ENCODE data around the gene WDR72. TPM values are rescaled to one million over a fixed set of nuclear protein-coding genes. Genes with fewer than 3 reads are reported as not detected.

The WDR72 gene
- polyA plus RNA-seq, 1 of the 3 experiments (the other 2 are of a cell fraction), result 0.02 TPM

DNA sequence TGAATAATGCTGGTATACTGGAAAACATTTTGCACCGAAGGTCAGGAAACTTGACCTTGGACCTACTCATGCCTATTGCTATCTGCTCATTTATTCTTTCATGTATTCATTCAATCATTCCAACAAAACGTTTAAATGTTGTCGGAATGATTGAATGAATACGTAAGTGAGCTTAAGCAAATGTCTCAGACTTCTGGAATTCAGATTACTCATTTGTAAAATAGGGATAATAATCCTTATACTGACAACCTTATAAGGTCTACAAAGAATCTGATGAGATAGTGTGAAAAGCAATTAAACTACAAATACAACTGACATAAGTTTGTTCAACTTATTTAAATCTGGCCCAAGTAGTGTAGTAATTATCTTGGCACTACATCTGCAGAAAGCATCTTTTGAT, 288.7 kb downstream of the WDR72 start:
- TF ChIP-seq RAD21 (IDR thresholded peaks at IDR 0.05; ENCODE audit: low read length) (no peak), FOXM1 (IDR thresholded peaks at IDR 0.05; ENCODE audit: low read depth) (no peak), EZH2phosphoT487 (IDR thresholded peaks at IDR 0.05; ENCODE audit: borderline replicate concordance, low read depth) (no peak), NFIC (IDR thresholded peaks at IDR 0.05; ENCODE audit: borderline replicate concordance) (no peak), GABPA (IDR thresholded peaks at IDR 0.05; ENCODE audit: low read depth) (no peak), JUND (IDR thresholded peaks at IDR 0.05) (no peak), CHD2 (IDR thresholded peaks at IDR 0.05; ENCODE audit: low read length, partially characterized antibody) (no peak), ELF1 (IDR thresholded peaks at IDR 0.05) (no peak), MXI1 (IDR thresholded peaks at IDR 0.05; ENCODE audit: low read depth, low read length) (no peak), SMC3 (IDR thresholded peaks at IDR 0.05; ENCODE audit: low read depth, low read length) (no peak), RFX5 (IDR thresholded peaks at IDR 0.05; ENCODE audit: low read length) (no peak), RCOR1 (IDR thresholded peaks at IDR 0.05; ENCODE audit: low read length) (no peak)
- TF ChIP-seq, protein P1, sequence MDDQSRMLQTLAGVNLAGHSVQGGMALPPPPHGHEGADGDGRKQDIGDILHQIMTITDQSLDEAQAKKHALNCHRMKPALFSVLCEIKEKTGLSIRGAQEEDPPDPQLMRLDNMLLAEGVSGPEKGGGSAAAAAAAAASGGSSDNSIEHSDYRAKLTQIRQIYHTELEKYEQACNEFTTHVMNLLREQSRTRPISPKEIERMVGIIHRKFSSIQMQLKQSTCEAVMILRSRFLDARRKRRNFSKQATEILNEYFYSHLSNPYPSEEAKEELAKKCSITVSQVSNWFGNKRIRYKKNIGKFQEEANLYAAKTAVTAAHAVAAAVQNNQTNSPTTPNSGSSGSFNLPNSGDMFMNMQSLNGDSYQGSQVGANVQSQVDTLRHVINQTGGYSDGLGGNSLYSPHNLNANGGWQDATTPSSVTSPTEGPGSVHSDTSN (IDR thresholded peaks at IDR 0.05), result no peak
- TF ChIP-seq, protein P2, sequence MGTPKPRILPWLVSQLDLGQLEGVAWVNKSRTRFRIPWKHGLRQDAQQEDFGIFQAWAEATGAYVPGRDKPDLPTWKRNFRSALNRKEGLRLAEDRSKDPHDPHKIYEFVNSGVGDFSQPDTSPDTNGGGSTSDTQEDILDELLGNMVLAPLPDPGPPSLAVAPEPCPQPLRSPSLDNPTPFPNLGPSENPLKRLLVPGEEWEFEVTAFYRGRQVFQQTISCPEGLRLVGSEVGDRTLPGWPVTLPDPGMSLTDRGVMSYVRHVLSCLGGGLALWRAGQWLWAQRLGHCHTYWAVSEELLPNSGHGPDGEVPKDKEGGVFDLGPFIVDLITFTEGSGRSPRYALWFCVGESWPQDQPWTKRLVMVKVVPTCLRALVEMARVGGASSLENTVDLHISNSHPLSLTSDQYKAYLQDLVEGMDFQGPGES (IDR thresholded peaks at IDR 0.05; ENCODE audit: low read depth, low read length), result no peak
- TF ChIP-seq, protein P3, sequence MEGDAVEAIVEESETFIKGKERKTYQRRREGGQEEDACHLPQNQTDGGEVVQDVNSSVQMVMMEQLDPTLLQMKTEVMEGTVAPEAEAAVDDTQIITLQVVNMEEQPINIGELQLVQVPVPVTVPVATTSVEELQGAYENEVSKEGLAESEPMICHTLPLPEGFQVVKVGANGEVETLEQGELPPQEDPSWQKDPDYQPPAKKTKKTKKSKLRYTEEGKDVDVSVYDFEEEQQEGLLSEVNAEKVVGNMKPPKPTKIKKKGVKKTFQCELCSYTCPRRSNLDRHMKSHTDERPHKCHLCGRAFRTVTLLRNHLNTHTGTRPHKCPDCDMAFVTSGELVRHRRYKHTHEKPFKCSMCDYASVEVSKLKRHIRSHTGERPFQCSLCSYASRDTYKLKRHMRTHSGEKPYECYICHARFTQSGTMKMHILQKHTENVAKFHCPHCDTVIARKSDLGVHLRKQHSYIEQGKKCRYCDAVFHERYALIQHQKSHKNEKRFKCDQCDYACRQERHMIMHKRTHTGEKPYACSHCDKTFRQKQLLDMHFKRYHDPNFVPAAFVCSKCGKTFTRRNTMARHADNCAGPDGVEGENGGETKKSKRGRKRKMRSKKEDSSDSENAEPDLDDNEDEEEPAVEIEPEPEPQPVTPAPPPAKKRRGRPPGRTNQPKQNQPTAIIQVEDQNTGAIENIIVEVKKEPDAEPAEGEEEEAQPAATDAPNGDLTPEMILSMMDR (IDR thresholded peaks at IDR 0.05), result no peak
- TF ChIP-seq, protein P4, sequence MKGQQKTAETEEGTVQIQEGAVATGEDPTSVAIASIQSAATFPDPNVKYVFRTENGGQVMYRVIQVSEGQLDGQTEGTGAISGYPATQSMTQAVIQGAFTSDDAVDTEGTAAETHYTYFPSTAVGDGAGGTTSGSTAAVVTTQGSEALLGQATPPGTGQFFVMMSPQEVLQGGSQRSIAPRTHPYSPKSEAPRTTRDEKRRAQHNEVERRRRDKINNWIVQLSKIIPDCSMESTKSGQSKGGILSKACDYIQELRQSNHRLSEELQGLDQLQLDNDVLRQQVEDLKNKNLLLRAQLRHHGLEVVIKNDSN (IDR thresholded peaks at IDR 0.05; ENCODE audit: borderline replicate concordance, low read depth), result no peak
- Histone ChIP-seq H3F3A (replicated peaks; ENCODE audit: insufficient read depth) (no peaks in the 10 kb centered on the region), H3K9me2 (no peaks in the 10 kb centered on the region), H3K27ac (ENCODE audit: low read depth in 2 of 2, low read length in 1 of 2) (no peak overlapping the region), H3K4me2 (no peak overlapping the region), H3K4me1 (ENCODE audit: control insufficient read depth in 1 of 2, insufficient read depth in 2 of 2, low read depth in 1 of 2, low read length in 1 of 2) (no peaks in the 10 kb centered on the region), H4K20me1 (ENCODE audit: insufficient read depth) (no peaks in the 10 kb centered on the region), H3K79me2 (ENCODE audit: insufficient read depth) (no peaks in the 10 kb centered on the region), H3K9ac (no peak overlapping the region), H3K9me3 (no peaks in the 10 kb centered on the region), H3K27me3 (ENCODE audit: insufficient read depth) (peaks cover 5% of the 10 kb centered on the region; the same call in 1 of the 2 replicates), H3K4me3 (ENCODE audit: low read depth in 2 of 2, low read length in 1 of 2) (no peak overlapping the region), H3K36me3 (replicated peaks in 1 of 2; ENCODE audit: control insufficient read depth in 1 of 2, insufficient read depth in 2 of 2, low read length in 1 of 2) (no peaks in the 10 kb centered on the region), H2AFZ (ENCODE audit: low read depth) (no peak overlapping the region)
- CTCF ChIA-PET, result no interaction called here
- 6% methylated on average over 4 of the region's 4 CpGs for WGBS (ENCODE audit: low lambda C conversion rate)
- POLR2A ChIA-PET, result no interaction called here
- no peak for DNase-seq
